OCI-LY7 (cell line): ENCODE results near the gene MAP3K5.

Experiments used
- EZH2phosphoT487 ChIP-seq: fragments of 200-600 bp; sonication (generic); IDR thresholded peaks from 2 replicates; pipeline ENCODE4 v1.6.1; 2018; ENCODE audit warnings: low read depth, borderline replicate concordance, mild to moderate bottlenecking, mixed run types, antibody characterized with exemption, low read length, moderate library complexity, mixed read lengths
- TF ChIP-seq, protein P1 (sequence below): fragments of 200-600 bp; sonication (generic); conservative IDR thresholded peaks from 2 replicates; pipeline ENCODE4 v1.5.1; 2014; ENCODE audit warnings: mild to moderate bottlenecking, antibody characterized with exemption, low read length, moderate library complexity, mixed read lengths

DNA sequence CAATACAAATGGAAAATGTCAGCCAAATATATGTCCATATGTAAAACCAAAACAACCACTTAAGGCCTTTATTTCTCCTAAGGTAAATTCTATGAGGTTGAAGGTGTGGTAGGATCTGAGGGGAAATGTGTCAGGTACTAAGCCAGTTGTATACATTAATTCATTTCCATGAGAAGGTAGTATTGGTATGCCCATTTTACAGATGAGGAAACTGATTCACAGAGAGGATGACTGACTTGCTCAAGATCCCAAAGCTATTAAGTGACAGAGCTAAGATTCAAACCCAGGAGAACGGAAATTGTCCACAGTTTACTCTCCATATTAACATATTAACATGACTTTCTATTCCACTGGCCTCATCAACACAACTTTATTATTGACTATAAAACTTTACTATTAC is 177.9 kb downstream of the MAP3K5 start:
- TF ChIP-seq EZH2phosphoT487, result no peak
- TF ChIP-seq, protein P1, sequence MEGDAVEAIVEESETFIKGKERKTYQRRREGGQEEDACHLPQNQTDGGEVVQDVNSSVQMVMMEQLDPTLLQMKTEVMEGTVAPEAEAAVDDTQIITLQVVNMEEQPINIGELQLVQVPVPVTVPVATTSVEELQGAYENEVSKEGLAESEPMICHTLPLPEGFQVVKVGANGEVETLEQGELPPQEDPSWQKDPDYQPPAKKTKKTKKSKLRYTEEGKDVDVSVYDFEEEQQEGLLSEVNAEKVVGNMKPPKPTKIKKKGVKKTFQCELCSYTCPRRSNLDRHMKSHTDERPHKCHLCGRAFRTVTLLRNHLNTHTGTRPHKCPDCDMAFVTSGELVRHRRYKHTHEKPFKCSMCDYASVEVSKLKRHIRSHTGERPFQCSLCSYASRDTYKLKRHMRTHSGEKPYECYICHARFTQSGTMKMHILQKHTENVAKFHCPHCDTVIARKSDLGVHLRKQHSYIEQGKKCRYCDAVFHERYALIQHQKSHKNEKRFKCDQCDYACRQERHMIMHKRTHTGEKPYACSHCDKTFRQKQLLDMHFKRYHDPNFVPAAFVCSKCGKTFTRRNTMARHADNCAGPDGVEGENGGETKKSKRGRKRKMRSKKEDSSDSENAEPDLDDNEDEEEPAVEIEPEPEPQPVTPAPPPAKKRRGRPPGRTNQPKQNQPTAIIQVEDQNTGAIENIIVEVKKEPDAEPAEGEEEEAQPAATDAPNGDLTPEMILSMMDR, result no peak
